Endodermal cell (in vitro differentiated cells): ENCODE measurements around the gene TNFSF15. TPM values are rescaled to one million over a fixed set of nuclear protein-coding genes. Genes with fewer than 3 reads are reported as not detected.

Source experiments
- DNase-seq: peaks from one replicate; pipeline ENCODE4 v3.0.0-alpha.2; 2017
- H3K27ac ChIP-seq: 2 replicates; pipeline ENCODE4 v1.5.1; 2013; ENCODE audit warnings: mild to moderate bottlenecking, low read depth, low read length, moderate library complexity
- H3K27me3 ChIP-seq: 2 replicates; pipeline ENCODE4 v1.6.1; 2013; ENCODE audit warnings: mild to moderate bottlenecking, low read length, moderate library complexity; ENCODE audit not compliant: insufficient read depth, control insufficient read depth, poor library complexity, severe bottlenecking
- H3K36me3 ChIP-seq: 2 replicates; pipeline ENCODE4 v1.7.0; 2013; ENCODE audit warnings: mild to moderate bottlenecking, low read length, moderate library complexity; ENCODE audit not compliant: control insufficient read depth, insufficient read depth
- H3K4me1 ChIP-seq: one replicate; pipeline ENCODE4 v1.7.0; 2013; ENCODE audit warnings: low read length; ENCODE audit not compliant: control insufficient read depth, insufficient read depth
- H3K4me3 ChIP-seq: 2 replicates; pipeline ENCODE4 v1.5.1; 2013; ENCODE audit warnings: mild to moderate bottlenecking, low read length, moderate library complexity
- H3K9ac ChIP-seq: 2 replicates; pipeline ENCODE4 v1.6.1; 2013; ENCODE audit warnings: mild to moderate bottlenecking, low read length, moderate library complexity; ENCODE audit not compliant: poor library complexity, severe bottlenecking; ENCODE audit errors: extremely low read depth
- H3K9me3 ChIP-seq: 2 replicates; pipeline ENCODE4 v1.6.1; 2013; ENCODE audit warnings: mild to moderate bottlenecking, low read length, moderate library complexity; ENCODE audit not compliant: control insufficient read depth
- H3K27ac Mint-ChIP-seq: 2 replicates; pipeline ENCODE4 v1.8.0; 2020; ENCODE audit warnings: mixed read lengths
- H3K27me3 Mint-ChIP-seq: 2 replicates; pipeline ENCODE4 v1.8.0; 2021; ENCODE audit warnings: mild to moderate bottlenecking, mixed read lengths; ENCODE audit not compliant: insufficient read depth
- H3K36me3 Mint-ChIP-seq: 2 replicates; pipeline ENCODE4 v1.8.0; 2020; ENCODE audit warnings: low read depth, mixed read lengths
- H3K4me1 Mint-ChIP-seq: 2 replicates; pipeline ENCODE4 v1.8.0; 2020; ENCODE audit warnings: mixed read lengths
- H3K4me3 Mint-ChIP-seq: 2 replicates; pipeline ENCODE4 v1.8.0; 2020; ENCODE audit warnings: mild to moderate bottlenecking, moderate library complexity, mixed read lengths
- H3K9me3 Mint-ChIP-seq: 2 replicates; pipeline ENCODE4 v1.8.0; 2020; ENCODE audit warnings: mild to moderate bottlenecking, mixed read lengths
- WGBS, 2 experiments: methylation state at CpG; one replicate each; pipeline versions ENCODE4 v1.1.5 to v1.1.7; 2013; ENCODE audit warnings: missing lambda C conversion rate in 2 of 2, mixed read lengths in 1 of 2; ENCODE audit not compliant: insufficient coverage in 1 of 2, insufficient read length in 1 of 2; 5-methylcytosine and 5-hydroxymethylcytosine counted together
- total RNA-seq, 2 donors: library from RNA; stranded (reverse); fragmentation: NEBNext Ultra II Directional in 1 of 2; extraction: Animal tissue kit (Norgen Biotek cat#: 25700) in 1 of 2; gene quantifications; 2 replicates in 1 of 2; 3 replicates in 1 of 2; pipeline ENCODE4 v1.2.1, GENCODE V29; 2021
- TF ChIP-seq, protein P1 (sequence below): fragments of 200-600 bp; sonication (generic); conservative IDR thresholded peaks from 2 replicates; pipeline ENCODE4 v1.5.0; 2021; ENCODE audit warnings: antibody characterized with exemption, mild to moderate bottlenecking

The TNFSF15 gene
- total RNA-seq, 2 donors from 2014 or later: not detected

DNA sequence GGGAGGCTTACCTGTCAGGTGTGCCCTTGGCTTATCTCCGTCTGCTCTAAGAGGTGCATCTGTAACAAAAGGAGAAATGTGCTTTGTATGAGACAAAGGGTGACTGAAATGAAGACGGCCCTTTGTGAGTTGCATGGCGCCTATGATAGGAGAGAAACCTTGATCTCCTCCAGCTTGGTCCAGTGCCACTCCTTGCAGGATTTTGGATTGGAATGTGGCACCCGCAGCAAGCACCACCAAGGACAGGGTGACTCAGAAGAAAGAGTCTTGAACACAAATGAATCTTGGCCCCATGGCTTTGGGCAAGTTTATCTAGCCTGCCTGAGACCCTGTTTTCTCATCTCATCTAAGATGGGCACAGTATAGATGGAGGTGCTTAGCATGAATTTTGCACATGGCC lies 13.4 kb downstream of the TNFSF15 start:
- Histone ChIP-seq H3K27ac (no peak overlapping the region), H3K9me3 (no peaks in the 10 kb centered on the region), H3K4me1 (peaks cover 4% of the 10 kb centered on the region), H3K9ac (no peak overlapping the region), H3K36me3 (no peaks in the 10 kb centered on the region), H3K4me3 (no peak overlapping the region), H3K27me3 (peaks cover 59% of the 10 kb centered on the region)
- no peak for DNase-seq
- 83 to 88% methylated on average over 4 of the region's 4 CpGs for WGBS, 2 experiments
- TF ChIP-seq, protein P1, sequence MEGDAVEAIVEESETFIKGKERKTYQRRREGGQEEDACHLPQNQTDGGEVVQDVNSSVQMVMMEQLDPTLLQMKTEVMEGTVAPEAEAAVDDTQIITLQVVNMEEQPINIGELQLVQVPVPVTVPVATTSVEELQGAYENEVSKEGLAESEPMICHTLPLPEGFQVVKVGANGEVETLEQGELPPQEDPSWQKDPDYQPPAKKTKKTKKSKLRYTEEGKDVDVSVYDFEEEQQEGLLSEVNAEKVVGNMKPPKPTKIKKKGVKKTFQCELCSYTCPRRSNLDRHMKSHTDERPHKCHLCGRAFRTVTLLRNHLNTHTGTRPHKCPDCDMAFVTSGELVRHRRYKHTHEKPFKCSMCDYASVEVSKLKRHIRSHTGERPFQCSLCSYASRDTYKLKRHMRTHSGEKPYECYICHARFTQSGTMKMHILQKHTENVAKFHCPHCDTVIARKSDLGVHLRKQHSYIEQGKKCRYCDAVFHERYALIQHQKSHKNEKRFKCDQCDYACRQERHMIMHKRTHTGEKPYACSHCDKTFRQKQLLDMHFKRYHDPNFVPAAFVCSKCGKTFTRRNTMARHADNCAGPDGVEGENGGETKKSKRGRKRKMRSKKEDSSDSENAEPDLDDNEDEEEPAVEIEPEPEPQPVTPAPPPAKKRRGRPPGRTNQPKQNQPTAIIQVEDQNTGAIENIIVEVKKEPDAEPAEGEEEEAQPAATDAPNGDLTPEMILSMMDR: no peak
- Mint-ChIP-seq H3K27me3 (peaks cover 74% of the 10 kb centered on the region), H3K4me1 (no peaks in the 10 kb centered on the region), H3K4me3 (no peak overlapping the region), H3K27ac (no peak overlapping the region), H3K36me3 (no peaks in the 10 kb centered on the region), H3K9me3 (no peaks in the 10 kb centered on the region)

DNA sequence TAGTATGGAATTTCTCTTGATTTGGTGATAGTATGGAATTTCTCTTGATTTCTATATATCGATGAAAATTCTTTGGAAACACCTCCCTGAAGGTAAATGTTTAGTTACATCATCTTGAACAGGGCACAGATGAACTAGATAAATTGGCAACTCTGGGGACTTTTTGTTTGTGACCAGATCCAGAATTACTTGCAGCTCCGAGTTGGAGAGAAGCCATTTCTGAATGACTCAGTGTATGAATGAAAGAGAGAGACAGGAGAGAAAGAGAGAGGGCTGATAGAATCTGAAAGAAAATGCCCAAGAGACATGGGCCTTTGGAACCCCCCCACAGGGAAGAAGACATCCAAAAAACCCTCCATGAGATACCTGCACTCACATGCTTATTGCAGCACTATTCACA lies 14.1 kb downstream of the TNFSF15 start:
- WGBS, 2 experiments: 89% methylated on average over 2 of the region's 2 CpGs; no CpG with 5 or more reads in 1 of the 2 experiments
- peaks cover 72% of the 10 kb centered on the region for H3K27me3 Mint-ChIP-seq
- H3K4me1 Mint-ChIP-seq: no peaks in the 10 kb centered on the region
- no peaks in the 10 kb centered on the region for H3K36me3 Mint-ChIP-seq
- Histone ChIP-seq H3K27ac (no peak overlapping the region), H3K4me3 (no peak overlapping the region), H3K9ac (no peak overlapping the region), H3K36me3 (no peaks in the 10 kb centered on the region), H3K9me3 (no peaks in the 10 kb centered on the region), H3K4me1 (peaks cover 4% of the 10 kb centered on the region), H3K27me3 (peaks cover 52% of the 10 kb centered on the region)
- no peak overlapping the region for H3K27ac Mint-ChIP-seq
- TF ChIP-seq, protein P1: no peak
- no peak for DNase-seq
- no peak overlapping the region for H3K4me3 Mint-ChIP-seq
- H3K9me3 Mint-ChIP-seq: no peaks in the 10 kb centered on the region

DNA sequence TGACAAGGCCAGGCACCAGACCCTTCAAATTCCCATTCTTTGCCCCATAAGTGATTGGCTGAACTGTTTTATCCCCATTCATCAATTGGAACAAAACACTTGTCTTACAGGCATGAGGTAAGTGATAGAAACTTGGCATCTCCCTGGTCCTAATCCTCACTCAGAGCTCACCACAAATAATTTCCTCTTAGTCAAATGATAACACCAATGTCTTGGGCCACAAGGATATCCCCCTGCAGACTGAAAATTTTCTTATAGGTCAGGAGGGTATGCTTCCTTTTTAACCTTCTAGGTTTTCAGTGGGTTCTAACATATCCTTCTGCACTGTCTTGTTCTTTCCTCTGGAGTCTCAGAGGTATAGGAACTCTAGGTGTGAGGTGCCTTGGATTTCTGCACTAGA lies 14.5 kb downstream of the TNFSF15 start:
- Mint-ChIP-seq H3K4me1 (no peaks in the 10 kb centered on the region), H3K27ac (no peak overlapping the region), H3K27me3 (peaks cover 70% of the 10 kb centered on the region)

More for the DNA sequence above, 14.5 kb downstream of the TNFSF15 start:
- TF ChIP-seq, protein P1: no peak
- Histone ChIP-seq H3K27me3 (peaks cover 49% of the 10 kb centered on the region), H3K4me3 (no peak overlapping the region), H3K9ac (no peak overlapping the region), H3K27ac (no peak overlapping the region), H3K9me3 (no peaks in the 10 kb centered on the region), H3K36me3 (no peaks in the 10 kb centered on the region), H3K4me1 (peaks cover 4% of the 10 kb centered on the region)
- DNase-seq: no peak
- H3K36me3 Mint-ChIP-seq: no peaks in the 10 kb centered on the region
- H3K4me3 Mint-ChIP-seq: no peak overlapping the region
- H3K9me3 Mint-ChIP-seq: no peaks in the 10 kb centered on the region
